HG03378 (cell line): ENCODE measurements around the gene KCTD20.

Experiments
- ATAC-seq: cut with Tn5 transposase; IDR thresholded peaks from one replicate; pipeline ENCODE4 v1.9.1; 2021; ENCODE audit warnings: mild to moderate bottlenecking, moderate library complexity; ENCODE audit not compliant: unreplicated experiment

The KCTD20 gene

GRCh38 chr6:36492092-36492491 lies 49.3 kb downstream of the KCTD20 start:
- ATAC-seq, result no peak

- no peak for ATAC-seq
These were observed 49.8 kb downstream of the KCTD20 start for GRCh38 chr6:36492621-36493020.

- ATAC-seq, result no peak
These were observed 50.5 kb downstream of the KCTD20 start for GRCh38 chr6:36493319-36493718.

GRCh38 chr6:36493859-36494258 lies 51.1 kb downstream of the KCTD20 start:
- no peak for ATAC-seq

GRCh38 chr6:36495086-36495485 lies 52.3 kb downstream of the KCTD20 start:
- ATAC-seq, result no peak

- no peak for ATAC-seq
These were observed 57.1 kb downstream of the KCTD20 start for GRCh38 chr6:36499918-36500317.

GRCh38 chr6:36501686-36502085 lies 58.9 kb downstream of the KCTD20 start:
- no peak for ATAC-seq

GRCh38 chr6:36504181-36504580 lies 61.4 kb downstream of the KCTD20 start:
- ATAC-seq, result no peak

- ATAC-seq, result no peak
These were observed 62.2 kb downstream of the KCTD20 start for GRCh38 chr6:36504982-36505381.

- ATAC-seq, result no peak
These were observed 63.1 kb downstream of the KCTD20 start for GRCh38 chr6:36505744-36506534.

GRCh38 chr6:36506611-36507010 lies 63.8 kb downstream of the KCTD20 start:
- ATAC-seq, result no peak

- no peak for ATAC-seq
These were observed 65.7 kb downstream of the KCTD20 start for GRCh38 chr6:36508532-36508931.

GRCh38 chr6:36510365-36510764 lies 67.6 kb downstream of the KCTD20 start:
- no peak for ATAC-seq

GRCh38 chr6:36514554-36515456 lies 72.0 kb downstream of the KCTD20 start:
- ATAC-seq, result no peak

- ATAC-seq, result no peak
These were observed 73.0 kb downstream of the KCTD20 start for GRCh38 chr6:36515844-36516243.

- ATAC-seq, result no peak
These were observed 73.8 kb downstream of the KCTD20 start for GRCh38 chr6:36516559-36516958.

GRCh38 chr6:36516988-36517387 lies 74.2 kb downstream of the KCTD20 start:
- ATAC-seq, result no peak

- ATAC-seq, result no peak
These were observed 74.6 kb downstream of the KCTD20 start for GRCh38 chr6:36517408-36517807.

GRCh38 chr6:36519352-36519751 lies 76.6 kb downstream of the KCTD20 start:
- ATAC-seq, result no peak

- ATAC-seq, result no peak
These were observed 80.7 kb downstream of the KCTD20 start for GRCh38 chr6:36523451-36523850.

- ATAC-seq, result no peak
These were observed 81.2 kb downstream of the KCTD20 start for GRCh38 chr6:36523936-36524499.

- no peak for ATAC-seq
These were observed 82.1 kb downstream of the KCTD20 start for GRCh38 chr6:36524871-36525270.
